ENCODE results near the gene EIF5AL1.

- TF ChIP-seq CTCF (conservative IDR thresholded peaks at IDR 0.05 in 1 of 2, IDR thresholded peaks at IDR 0.05 in 1 of 2; ENCODE audit: extremely low read depth in 1 of 2, insufficient read depth in 1 of 2, low read depth in 1 of 2, low read length in 2 of 2) (no peak), EZH2 (IDR thresholded peaks at IDR 0.05; ENCODE audit: borderline replicate concordance, low read length) (no peak)
Observed at GRCh38 chr10:79472951-79473350, 39.4 kb upstream of the EIF5AL1 start.

All from mammary epithelial cell (primary cell).